GM21723 (cell line): ENCODE measurements around the gene CRIM1.
"Not testable (repeated sequence)": the region's sequence is repeated elsewhere in the genome, so short reads cannot be mapped to it uniquely, and the experiment has no call there.

Source experiments
- ATAC-seq: cut with Tn5 transposase; IDR thresholded peaks from one replicate; pipeline ENCODE4 v1.9.1; 2021; ENCODE audit warnings: mild to moderate bottlenecking, moderate library complexity; ENCODE audit not compliant: unreplicated experiment

Gene CRIM1

DNA sequence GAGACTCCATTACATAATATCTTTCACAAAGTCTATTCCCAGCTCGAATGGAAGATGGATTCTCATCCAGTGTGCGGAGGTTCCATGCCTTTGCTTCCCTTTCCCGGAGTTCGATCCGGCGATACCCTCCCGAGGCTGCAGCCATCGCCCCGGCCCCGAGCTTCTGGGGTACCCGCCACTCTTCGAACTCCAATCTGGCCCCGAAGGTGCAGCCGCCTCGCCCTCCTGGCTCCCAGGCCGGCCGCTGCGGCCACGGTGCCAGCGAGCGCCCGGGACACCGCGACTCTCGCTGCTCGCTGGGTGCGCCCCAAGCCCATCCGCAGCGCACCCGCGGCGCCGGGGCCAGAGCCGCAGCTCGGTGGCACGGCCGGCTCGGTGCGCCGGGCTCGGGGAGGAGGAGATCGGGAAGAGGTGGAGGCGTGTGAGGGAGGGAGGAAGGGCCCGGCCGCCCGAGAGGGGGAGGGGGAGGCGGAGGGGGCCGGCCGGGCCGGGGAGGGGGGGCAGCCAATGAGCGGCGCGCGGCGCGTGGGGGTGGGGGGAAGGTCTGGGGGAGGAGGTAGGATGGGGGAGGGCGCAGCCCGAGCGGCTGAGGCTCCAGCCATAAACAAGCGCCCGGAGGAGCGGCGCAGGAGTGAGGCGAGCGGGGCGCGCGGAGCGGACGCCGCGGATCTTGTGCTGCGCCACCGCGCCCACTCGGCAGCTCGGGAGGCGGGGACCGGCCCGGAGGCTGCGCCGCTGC, at the start of gene CRIM1:
CRIM1 (plus strand) TSS at position 628 of the 739 bp plus-strand sequence. CDS start 515 bp downstream, outside the sequence.
- ATAC-seq = peak; percentile 35

- no peak for ATAC-seq
Observed at GRCh38 chr2:36307441-36307840, 48.1 kb upstream of the CRIM1 start.

DNA sequence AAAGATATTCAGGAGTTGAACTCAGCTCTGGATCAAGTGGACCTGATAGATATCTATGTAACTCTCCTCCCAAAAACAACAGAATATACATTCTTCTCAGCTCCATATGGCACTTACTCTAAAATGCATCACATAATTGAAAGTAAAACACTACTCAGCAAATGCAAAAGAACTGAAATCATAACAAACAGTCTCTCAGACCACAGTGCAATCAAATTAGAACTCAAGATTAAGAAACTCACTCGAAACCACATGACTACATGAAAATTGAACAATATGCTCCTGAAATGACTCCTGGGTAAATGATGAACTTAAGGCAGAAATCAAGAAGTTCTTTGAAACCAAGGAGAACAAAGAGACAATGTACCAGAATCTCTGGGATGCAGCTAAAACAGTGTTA, 45.1 kb upstream of the CRIM1 start:
- ATAC-seq = not testable (repeated sequence)

DNA sequence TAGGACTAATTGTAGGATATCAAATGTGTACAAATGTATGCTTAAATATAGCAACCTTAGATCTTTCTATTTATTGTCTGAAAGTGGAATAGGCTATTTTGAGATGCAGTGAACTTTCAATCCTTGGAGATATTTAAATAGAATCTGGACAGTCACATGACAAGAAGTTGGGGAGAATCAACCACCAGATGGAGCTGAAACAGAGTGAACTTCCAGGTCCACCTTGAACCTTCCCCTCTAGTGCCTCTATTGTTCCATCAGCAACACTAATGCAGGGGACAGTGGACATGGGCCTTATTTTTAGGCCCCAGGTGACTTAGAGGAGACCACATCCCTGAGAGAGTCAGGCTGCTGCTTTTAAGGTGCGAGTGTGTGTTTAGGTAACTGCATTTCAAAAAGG, 37.0 kb upstream of the CRIM1 start:
- ATAC-seq = no peak

DNA sequence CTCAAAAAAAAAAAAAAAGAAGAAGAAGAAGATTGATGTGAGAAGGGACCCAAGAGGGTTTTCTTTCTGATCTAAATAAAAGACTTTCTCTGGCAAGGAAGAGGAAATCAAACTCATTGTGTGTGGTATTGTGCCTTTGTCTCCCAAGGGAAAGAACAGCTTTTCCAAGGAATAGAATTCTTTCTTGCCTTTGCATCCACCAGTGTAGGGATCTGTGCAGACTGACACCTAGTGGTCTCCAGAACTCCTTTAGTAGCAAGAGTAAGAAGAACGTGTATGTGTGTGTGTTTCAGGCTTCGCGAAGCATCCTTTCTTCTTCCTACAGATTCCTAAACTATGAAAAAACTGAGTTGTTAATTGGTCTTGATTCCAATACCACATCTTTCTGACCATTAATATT, 33.5 kb upstream of the CRIM1 start:
- no peak for ATAC-seq

- ATAC-seq = no peak
Observed at GRCh38 chr2:36326286-36326685, 29.3 kb upstream of the CRIM1 start.

DNA sequence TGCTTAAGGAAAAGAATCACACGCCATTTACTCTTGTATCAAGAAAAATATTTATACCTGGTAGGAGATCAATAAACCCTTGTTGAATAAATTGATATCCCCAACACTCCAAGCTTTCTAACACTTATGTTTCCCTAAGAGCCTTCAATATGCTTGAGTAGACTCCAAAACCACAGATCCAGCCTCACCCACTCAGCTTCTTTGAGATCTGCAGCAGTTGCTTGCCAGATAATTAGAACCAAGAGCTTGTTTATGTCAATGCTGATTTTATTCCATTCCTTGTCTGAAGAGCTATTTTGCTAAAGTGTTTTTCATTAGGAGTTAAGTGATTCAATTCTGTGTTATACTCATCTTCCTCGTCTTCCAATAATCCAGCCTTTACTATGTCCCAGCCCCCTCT, 26.3 kb upstream of the CRIM1 start:
- ATAC-seq = no peak

- no peak for ATAC-seq
Observed at GRCh38 chr2:36329746-36330472, 25.7 kb upstream of the CRIM1 start.

GRCh38 chr2:36330473-36331395, 24.8 kb upstream of the CRIM1 start:
- ATAC-seq = no peak

DNA sequence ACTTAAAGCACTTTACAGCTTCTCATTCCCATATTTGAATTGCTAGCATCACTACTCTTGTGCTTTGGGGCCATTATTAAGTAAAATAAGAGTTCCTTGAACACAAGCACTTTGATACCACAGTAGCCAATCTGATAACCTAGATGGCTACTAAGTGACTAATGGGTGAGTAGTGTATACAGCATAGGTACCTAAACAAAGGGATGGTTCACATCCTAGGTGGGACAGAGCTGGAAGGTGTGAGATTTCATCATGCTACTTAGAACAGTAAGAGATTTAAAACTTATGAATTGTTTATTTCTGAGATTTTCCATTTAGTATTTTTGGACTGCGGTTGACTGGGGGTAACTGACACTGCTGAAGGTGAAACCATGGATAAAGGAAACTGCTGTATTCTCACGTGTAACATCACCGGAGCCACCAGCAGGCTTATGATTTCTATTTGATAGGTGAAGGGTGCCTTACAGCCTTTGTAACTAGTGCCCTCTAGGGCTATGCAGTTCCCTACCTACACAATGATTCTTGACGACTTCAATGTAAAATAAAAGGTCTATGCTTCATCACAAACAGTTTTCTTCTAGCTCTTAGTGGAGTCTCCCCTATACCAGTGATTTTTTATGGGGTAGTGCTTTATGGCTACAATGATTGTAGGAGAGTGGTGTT, 22.1 kb upstream of the CRIM1 start:
- ATAC-seq = no peak

DNA sequence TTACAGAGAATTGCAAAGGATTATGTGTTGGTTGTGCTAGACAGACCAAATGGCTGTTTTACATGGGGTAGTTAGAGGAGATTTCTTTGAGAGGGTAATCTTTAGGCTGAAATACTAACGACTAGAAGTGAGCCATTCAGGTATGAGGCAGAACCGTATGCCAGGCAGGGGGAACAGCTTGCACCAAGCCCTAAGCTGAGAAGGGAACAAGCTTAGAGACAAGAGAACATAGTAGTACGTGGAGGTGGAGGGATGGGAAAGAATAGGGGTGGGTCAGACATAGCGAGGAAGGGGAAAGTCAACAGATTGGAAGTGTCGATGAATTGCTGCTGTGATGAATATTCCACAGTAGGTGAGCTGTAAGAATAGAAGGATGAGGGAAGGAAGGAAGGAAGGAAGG, 20.0 kb upstream of the CRIM1 start:
- ATAC-seq = no peak

- no peak for ATAC-seq
Observed at GRCh38 chr2:36336321-36336720, 19.3 kb upstream of the CRIM1 start.

DNA sequence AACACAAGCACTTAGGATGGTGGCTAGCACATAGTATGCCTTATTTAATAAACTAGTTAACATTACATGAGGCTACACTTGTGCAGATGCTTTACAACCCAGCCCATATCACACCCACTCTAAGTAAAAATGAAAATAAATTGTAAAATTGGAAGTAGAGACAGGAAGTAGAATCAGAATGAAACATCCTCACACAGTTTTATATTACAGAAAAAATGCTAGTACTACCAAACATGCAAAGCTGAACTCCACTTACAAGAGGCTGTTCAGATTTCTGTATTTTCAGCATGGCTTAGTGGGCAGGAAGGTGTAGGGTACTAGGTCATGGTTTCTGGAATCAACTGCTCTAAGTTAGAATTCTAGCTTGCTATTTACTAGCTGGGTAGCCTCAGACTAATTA, 18.2 kb upstream of the CRIM1 start:
- peak; percentile 83 for ATAC-seq

- no peak for ATAC-seq
Observed at GRCh38 chr2:36338124-36338826, 17.3 kb upstream of the CRIM1 start.

- ATAC-seq = no peak
Observed at GRCh38 chr2:36338827-36339145, 16.8 kb upstream of the CRIM1 start.

GRCh38 chr2:36339607-36340218, 15.9 kb upstream of the CRIM1 start:
- ATAC-seq = no peak

DNA sequence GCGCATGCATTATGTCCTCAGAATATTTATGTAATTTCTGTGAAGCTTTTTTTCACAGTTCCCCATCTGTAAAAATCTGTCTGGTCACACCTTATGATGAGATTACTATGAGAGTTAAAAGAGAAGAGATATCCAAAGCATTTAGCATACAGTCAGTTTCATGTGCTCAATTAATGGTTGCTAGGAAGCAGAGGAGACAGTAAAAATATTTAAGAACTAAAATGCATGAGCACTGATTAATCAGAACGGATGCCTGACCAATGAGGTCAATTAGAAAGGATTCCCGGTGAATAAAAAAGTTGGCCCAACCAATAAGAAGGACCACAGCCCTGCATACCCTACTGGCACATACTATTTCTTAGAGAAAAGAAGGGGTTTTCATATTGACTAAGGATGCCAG, 12.0 kb upstream of the CRIM1 start:
- no peak for ATAC-seq

- ATAC-seq = no peak
Observed at GRCh38 chr2:36348721-36349120, 6.9 kb upstream of the CRIM1 start.

- ATAC-seq = no peak
Observed at GRCh38 chr2:36351291-36351690, 4.3 kb upstream of the CRIM1 start.

- no peak for ATAC-seq
Observed at GRCh38 chr2:36351736-36352349, 3.7 kb upstream of the CRIM1 start.
